NOMO-1 treated with dmso at 0.1 percent for 144 hours (cell line): ENCODE measurements around the gene MGRN1.

Experiments used
- DNase-seq: peaks from one replicate; lab custom pipeline; 2025; ENCODE audit not compliant: unreplicated experiment; lab: John Stamatoyannopoulos, UW

The MGRN1 gene

DNA sequence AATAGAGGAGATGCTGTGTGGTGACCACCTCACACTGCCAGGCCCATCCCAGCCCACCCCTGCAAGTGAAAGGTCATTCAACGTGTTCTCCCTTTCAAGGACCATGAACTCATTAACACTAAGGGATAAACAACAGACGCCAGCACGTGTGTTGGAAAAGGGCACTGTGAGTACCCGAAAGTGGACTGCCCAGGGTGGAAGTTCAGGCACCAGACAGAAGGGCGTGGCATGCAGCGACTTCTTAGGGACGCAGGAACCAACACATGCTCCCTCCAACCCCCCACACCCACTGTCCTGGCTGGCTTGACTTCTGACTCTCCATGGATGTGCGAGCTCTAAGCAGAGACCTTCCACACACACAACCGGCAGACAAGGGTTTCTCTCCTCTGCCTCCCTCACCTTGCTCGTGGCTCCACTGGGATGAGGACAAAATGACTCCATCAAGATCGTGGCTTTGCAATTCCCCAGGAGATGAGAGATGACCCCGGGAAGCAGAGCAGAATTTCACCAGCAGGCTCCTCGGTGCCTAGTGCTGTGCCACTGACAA, 20.9 kb upstream of the MGRN1 start:
- no peak for DNase-seq

DNA sequence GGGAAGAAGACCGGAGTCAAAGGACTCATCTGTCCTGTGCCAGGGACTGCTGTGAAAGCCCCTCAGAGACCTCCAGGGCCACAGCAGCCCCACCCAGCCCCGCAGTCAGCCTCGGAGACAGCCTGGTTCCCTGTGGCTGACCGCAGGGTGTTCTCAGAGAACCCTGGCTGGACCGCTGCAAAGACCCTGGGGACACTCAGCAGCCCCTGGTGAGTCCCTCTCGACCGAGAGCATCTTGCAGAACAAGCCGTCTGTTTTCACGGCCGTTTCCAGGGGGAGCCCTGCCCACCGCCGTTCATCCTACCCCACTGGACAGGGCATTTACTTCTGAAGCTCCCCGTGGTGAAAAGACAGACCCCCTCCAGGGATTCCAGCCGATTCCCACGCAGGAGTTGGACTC, 20.2 kb upstream of the MGRN1 start:
- DNase-seq = no peak

DNA sequence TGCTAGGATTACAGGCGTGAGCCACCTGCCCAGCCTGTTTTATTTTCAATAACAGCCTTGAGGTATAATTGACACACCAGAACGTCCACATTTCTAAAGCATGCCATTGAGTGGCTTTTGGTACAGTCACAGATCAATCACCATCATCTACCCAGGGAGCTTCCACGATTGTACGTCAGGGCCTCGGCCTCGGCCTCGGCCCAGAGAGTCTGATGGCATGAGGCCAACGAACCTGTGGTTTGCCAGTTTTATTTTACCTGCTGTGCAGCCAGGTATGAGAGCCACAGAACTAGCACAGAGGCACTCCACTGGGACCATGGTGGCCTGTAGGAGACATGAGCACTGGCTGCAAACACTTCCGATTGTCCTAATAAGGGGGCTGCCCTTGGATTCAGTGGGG, 18.3 kb upstream of the MGRN1 start:
- DNase-seq = no peak

DNA sequence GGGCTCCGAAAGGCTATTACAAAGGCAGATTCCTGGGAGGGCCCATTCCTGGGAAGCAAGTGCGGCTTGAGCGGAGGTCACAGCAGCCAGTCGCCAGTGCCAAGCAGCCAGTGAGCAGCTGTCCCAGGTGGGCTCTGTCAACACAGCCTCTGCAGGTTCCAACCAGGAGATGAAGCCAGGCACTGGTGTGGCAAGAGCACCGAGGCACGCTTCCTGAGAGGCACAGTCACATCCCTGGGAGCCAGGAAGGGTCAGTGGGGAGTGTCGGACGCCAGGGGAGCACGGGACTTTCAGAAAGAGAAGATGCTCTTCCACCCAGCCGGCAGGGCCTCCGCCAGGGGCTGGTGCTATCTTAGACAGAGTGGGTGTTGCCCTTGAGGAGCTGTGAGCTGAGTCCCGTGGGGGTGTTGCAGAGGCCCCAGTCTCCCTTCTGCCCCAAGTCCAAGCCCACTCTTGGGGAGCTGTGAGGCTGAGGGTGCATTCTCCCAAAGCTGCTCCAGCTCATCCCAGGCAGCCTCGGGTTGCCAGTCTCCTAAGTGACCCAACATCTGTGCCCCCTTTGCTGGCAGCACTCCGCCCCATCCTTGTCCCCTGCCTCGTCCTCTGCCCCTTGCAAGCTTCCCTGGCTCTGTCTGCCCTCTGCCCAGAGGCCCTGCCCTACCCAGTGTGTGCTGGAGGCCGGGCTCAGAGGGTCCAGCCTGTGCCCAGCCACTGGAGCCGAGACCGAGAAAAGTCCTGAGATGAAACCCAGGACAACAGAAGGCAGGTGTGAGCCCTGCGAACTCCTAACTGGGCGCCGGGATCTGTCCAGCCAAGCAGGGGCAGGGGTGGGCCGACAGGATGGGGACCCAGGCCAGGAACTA, 16.6 kb upstream of the MGRN1 start:
- no peak for DNase-seq

DNA sequence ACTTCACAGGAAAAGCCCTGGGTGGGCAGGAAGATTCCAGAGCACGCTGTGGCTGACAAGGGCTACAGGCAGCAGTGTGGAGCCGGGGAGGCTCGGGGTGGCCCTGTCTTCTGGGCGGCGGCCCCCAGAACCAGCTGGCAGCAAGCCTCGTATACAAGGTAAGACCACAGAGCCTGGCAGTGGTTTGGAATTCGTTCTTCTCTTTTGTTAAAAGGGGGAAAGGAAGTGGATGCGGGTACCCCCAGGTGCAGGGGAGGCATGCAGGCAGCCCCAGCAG, 16.0 kb upstream of the MGRN1 start:
- no peak for DNase-seq

DNA sequence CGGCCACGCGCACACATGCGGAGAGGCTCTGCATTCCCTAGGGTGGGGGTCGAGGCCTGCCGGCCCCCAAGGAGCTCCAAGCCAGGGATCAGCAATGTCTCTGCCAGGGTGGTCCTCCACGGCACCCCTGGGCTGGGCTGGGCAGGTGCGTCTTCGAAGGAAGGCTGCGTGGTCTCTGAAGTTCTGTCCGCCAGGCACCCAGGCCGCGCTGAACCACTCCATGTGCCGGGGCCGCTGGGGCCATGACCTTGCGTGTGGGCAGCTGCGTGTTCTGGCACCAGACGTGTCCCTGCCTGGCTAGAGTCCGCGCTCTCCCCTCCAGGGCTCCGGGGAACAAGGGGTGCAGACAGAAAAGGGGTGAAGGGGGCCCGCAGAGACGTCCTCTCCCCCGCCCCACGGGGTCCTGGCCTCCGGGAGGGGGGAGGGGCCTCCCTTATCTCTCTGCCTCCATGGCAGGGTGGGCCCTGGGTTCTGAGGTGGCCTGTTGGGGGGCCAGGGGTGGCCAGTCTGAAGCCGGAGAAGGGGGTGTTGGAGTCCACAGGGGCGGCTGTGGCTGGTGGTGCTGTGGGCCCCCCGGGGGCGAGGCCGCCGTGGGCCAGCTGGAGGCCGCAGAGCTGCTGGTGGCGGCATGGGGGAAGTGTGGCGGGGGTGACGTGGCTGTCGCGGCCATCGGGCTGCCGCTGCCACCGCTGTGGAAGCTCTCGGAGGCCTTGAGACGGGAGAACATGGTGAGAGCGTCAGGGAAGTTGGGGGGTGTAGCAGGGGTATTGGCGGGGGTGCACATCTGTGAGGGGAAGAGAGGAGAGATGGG, 15.2 kb upstream of the MGRN1 start:
- DNase-seq = no peak

DNA sequence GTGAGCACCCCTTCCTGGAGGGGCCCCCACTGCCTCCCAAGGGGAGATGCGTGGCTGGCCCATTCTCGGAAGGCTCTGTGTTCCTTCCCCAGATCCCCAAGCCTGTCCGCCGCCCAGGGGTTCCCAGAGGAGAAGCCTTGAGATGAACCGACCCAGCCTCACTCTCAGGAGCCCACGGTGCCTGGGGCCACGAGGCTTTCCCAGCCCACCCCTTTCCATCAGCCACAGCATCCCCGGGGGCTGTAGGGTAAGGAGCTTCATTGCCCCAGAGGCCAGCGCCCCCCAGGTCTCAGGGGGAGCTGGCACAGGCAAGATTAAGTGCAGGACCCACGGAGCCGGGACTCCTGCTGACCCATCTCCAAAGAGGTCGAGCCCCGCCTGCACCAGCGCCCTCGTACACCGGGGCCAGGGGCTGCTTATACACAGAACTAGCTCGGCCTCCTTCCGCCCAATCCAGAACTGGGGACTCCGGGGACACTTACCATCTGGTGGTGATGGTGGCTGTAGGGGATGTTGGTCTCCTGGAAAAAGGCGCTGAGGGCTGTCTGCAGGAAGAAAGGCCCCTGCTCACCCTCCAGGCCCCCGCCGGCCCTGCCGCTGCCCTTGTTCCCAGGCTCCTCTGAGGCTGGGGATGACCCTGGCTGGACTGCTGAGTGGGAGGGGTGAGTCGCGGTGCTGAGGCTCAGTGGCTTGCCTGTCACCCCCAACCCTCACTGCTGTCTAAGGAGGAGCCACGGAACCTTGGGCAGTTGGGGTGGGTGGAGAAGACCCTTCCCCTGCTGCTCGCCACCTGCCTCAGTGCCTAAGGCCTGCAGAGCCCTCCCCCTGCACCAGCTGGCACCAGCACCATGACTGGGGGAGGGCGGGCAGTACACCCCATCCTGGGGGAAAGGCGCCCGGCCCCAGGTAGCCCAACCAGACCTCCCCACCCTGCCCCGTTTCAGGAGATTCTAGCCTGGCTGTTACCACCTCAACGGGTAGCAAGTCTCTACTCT, 14.3 kb upstream of the MGRN1 start:
- no peak for DNase-seq

DNA sequence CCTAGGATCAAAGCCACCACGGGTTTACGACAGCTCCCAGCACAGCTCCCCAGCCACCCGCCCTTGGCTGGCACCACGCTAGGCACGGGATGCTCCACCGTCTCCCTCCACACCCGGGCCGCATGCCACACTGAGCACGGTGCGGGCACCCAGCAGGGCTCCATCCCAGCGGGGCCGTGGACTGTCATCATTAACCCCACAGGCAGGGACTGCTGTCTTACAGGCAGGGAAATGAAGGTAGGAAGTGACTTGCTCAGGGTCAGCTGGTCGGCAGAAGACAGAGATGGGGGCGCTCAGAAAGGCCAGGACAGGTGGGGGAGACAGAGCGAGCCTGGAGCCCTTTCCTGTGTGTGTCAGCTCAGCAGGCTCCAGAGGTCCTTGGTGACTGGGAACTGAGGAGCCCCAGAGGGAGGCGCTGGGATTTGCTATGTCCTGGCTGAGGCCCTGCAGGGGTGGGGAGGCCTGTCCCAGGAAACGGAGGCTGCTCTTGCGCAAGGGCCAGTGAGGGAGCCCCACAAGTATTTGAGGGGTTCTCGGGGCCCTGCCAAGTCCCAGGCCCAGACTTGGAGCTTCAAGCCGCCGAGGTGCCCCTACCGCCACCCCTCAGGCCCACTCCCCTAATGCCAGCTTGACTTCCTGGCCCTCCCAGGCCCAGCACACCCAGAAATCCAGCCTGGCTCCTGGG, 13.1 kb upstream of the MGRN1 start:
- DNase-seq = no peak

DNA sequence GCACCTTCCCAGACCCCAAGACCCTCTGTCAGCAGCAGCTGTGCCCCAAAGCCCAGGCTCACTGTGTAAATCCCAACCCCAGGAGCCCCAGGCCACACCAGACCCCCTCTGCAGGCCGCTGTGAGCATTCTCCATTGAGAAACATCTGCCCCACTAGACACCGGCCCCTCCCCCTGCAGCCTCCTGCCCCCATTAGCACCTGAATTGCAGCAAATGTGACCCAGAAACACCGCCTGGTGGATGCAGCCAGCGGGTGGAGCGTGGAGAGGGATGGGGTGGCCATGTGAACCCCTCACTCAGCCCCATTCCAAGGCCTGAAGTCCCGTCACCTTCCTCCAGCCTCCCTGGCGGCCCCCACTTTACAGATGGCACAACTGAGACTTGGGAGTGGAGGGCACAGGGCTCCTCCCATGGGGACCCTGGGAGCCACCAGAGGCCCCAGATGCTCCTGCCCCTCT, 12.1 kb upstream of the MGRN1 start:
- no peak for DNase-seq

DNA sequence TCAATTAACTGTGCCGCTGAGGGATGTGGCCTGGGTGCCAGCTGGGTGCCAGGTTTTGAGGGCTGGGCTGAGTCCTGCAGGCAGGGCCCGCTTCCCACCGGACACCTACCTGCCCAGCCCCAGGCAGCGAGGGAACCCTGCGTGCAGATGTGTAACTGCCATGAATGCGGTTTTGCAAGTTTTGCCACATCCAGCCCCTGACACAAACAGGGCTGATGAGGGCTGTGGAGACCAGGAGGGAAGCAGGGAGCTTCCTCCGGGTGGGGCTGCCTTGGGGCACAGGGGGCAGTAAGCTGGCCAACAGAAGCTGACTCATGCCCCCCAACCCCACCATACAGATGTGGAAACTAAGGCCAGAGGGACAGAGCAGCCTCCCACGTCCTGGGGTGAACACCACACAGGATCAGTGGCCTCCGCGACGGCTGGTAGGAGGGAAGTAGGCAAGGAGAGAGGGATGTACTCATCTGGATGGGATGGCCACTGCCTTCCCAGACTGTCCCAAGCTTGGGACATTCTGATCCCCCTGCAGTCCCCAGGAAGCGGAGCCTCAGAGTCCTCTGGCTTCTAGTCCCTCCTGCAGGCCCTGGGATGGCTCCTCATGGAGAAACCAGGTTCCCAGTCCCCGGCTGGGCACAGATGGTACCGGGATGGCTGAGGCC, 11.5 kb upstream of the MGRN1 start:
- DNase-seq = no peak

DNA sequence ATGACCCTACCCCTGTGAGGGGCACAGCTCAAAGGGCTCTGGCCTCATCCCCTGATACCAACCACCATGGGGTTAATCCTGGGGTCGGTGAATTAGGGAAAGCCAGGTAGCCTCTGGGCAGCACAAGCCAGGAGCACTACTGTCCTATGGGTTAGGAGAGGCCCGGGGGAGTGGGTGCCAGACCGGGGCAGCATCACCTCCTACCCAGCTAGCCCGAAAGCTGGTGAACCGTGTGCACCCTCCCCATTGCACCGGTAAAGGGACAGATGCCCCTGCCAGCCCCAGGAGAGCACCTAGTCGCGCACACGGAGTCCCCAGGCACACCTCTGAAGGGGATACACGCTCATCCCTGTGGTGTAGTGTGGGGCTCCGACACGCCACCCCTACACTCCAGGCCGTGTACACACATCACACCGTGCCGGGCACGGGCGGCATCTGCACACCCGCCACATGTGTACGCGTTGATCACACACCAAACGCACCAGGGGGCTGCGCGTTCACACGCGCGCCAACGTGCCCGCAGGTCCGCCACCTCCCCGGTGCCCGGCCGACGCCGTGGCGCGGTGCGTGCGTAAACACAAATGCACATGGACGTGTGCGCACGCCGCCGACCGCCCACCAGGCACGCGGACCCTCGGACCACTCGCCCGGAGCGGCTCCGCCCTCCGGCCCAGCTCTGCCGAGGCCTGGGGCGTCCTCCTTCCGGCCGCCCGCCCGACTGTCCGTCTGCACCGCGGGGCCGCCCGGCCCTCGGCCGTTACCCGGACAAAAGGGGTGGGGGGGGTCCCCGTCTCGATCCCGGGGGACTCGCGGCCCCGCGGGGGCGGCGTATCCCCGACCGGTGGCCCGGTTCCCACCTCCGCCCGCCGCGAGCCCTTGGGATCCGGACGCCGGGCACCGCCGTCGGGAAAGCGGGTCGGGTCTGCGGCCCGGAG, 10.7 kb upstream of the MGRN1 start:
- no peak for DNase-seq

DNA sequence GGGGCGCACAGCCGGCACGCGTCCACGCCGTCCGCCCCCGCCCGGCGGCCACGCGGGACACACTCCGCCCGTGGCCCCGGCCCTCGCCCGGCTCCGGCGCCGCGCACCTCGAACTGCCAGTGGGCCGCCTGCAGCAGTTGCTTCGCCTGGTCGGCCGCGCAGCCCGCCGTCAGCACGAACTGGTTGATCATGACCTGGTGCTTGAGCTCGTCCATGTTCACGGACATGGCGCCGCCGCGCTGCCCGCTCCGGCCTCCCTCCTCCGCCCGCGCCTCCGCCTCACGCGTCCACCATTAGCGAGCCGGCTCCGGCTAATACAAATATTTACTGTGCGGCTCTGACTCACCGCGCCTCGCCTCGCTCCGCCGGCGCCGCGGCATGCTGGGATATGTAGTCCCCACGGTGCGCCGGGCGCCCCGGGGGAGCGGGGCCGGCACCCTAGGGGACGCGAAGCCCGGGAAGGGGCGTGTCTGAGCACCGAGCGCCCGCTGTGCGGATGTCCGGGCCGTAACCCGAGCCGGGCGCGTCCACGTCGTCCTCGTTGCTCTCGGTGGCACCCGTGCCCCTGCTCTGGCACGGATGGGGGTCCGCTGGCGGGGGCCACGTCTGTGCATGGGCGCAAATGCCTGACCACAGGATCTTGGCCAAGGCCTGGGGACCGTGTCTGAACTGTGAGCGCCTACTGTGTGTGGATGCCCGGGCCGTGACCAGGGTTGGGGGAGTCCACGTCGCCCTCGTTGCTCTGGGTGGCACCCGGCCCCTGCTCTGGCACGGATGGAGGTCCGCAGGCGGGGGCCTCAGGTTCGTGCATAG, 9.8 kb upstream of the MGRN1 start, which contains the start of gene UBALD1:
TSS of gene UBALD1 (minus strand) at position 318 of the 813 bp plus-strand sequence. CDS start at position 227, 91 bp downstream.
- DNase-seq = peak; percentile 73

DNA sequence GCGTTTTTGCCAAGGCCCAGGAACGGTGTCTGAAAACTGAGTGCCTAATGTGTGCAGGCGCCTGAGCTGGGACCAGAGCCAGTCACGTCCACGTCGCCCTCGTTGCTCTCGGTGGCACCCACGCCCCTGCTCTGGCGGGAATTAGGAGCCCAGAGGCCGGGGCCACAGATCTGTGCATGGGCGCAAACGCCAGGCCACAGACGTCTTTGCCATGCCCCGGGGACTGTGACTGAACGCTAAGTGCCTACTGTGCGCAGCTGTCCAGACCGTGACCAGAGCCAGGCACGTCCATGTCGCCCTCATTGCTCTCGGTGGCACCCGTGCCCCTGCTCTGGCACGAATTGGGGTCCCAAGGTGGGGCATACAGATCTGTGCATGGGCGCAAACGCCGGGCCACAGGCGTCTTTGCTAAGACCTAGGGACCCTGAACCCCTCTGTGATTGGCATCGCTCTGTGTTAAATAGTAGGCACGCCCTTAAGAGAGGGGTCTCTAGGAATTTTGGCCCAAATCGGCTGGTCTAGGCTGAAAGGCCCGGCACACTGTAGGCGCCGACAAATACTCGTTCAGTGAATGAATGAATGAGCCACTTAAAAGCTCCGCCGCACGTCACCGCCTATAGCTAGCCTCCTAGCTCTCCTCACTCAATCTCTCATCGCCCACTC, 9.1 kb upstream of the MGRN1 start:
- DNase-seq = no peak

DNA sequence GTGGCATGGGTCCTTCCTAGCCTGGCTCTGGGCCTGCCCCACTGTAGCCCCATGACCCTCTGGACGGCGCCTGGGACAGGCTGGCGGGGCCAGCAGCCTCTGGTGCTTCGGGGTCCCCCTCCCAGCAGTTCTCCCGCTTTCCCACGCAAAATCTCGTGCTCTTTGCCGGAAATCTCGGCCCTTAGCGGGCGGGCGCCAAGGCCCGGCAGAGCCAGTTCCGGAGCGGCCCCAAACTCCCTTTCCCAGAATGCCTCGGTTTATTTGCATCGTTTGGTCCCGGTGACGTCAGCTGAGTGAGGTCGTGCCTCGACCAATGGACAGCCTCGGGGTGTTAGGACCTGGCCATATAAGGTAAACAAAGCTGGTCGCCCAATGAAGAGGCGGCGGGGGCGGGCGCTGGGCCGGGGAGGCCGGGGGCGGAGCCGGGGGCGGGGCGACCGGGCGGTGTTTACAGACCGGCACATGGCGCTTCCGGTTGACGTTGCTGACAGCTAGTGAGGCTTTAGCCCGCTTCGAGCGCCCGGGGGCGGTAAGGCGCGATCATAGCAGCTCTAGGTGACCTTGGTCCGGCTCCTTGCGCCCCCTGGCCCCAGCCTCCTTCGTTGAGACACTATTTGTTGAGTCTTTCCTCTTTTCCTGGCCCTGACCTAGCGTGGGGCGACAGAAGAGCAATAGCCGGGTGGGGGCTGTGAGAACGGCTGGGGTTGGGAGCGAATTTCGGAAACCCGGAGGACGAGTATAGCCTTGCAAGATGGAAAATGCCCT, 8.4 kb upstream of the MGRN1 start:
- DNase-seq = peak; percentile 100

DNA sequence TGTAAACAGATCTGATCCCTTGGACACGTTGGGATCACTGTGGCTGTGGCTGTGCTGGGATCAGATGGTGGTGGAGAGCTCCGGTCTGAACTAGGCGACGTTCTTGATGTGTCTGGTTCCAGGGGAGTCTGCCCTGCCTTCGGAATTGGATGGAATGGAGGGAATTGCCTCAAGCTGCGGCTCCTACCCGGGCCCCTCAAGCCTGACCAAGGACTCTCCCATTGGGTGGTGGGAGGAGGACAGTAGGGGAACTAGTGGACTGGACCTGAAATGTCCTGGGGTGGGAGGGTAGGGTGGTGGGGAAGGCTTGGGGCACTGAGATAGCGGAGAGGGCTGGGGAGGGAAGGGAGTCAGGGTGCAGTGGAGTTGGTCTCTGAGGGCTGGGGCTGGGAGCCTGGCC, 6.7 kb upstream of the MGRN1 start:
- no peak for DNase-seq

DNA sequence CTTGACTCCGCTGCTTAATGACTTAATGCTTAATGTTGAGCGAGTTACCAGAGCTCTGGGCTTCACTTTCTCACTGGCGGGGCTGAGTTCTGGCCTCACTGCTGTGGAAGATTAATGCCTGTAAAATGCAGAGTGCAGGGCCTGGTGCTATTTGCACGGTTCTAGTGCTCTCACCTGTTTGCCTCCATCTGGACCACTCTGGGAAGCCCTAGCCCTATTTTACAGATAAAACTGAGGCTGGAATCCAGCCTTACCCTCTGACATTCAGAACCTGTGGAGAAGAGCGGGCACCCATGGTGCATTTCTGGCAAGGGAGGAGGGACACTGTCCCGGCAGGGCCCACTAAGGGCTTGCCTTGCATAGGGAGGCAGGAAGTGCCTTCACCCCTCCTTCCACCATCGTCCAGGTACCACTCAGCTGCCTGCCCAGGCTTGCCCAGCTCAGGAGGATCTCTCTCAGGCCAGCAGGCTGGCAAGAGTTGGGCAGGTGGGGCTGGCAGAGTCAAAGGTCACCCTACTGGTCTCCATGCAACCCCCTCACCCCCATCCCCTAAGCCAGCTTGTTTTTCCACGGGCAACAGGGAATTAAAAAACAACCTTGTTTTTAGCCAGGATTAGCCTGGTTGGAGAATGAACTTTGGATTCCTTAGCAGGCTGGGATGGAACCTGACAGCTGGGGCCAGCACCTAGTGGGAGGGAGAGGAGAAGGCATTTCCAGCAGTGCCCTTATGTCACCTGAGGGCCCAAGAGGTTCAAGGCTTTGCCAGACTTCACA, 5.8 kb upstream of the MGRN1 start:
- DNase-seq = no peak
